GM18502 (cell line): ENCODE data around the gene SH2B2.
"Not testable (repeated sequence)": the region's sequence is repeated elsewhere in the genome, so short reads cannot be mapped to it uniquely, and the experiment has no call there.

Source experiments
- ATAC-seq: cut with Tn5 transposase; IDR thresholded peaks from one replicate; pipeline ENCODE4 v1.9.1; 2021; ENCODE audit warnings: mild to moderate bottlenecking; ENCODE audit not compliant: unreplicated experiment, poor library complexity

Gene SH2B2

GRCh38 chr7:102284891-102285539 is 1.7 kb upstream of the SH2B2 start:
- no peak for ATAC-seq

- ATAC-seq = no peak
Observed at GRCh38 chr7:102285540-102286236, 980 bp upstream of the SH2B2 start.

- ATAC-seq = no peak
Observed at GRCh38 chr7:102287111-102287980, 678 bp downstream of the SH2B2 start.

DNA sequence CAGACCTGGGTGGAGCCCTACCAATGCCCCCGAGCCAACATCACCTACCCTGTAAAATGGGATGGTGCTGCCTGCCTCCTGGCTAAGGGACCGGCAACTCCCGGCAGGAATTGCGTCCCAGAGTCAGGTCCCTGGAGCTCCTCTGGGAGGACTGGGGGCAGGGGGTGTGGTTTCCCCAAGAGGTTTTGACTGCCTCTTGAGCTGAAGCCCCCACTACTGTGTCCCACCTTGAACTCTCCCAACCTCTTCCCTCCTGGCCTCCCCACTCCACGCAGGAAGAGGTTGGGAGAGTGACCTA is 1.3 kb downstream of the SH2B2 start:
- no peak for ATAC-seq

DNA sequence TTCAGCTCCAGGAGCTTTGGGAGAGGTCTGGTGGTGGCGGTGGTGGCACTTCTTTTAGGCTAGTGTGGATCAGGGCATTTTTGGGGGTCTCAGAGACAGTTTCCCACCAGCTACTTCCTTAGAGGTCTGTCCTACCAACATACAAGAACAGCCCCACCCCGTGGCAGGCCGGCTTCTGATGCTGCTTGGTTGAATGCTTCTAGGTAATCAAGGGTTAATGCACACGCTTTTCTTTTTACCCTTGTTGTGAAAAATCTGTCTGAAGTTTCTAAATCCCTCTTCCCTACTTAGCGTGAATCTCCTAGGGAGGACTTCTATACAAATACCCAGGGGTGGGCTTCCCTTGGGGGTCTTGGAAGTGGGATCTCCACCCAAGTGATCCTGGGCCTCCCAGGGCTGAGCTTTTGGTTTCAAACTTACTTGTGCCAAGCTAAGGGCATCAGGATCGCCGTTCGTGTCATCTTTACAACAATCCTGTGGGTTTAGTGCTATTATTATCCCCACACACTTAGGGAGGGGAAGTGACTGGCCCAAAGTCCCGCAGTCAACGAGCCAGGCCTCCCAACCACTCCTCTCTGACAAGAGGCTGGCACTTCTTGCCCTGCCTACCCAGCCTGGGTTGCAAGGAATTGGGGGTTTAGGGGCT is 1.7 kb downstream of the SH2B2 start:
- no peak for ATAC-seq

DNA sequence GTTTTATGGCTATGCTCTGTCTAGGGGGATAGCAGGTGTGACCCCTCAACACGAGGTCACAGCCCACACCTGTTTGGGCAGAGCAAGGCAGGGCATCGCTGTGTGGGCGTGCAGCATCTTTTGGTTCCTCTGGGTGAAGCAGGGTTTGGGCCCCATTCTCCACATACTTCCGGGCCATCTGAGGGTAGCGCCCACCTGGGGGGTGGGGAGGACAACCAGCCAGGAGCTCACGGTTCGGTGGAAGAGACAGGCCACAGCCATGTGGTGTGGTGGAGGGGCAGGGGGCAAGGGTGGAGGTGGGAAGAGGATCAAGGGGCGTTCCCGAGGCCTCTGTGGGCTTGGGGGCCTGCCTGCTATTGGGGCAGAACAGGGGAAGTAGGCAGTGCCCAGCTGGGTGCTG is 2.4 kb downstream of the SH2B2 start:
- ATAC-seq = no peak

DNA sequence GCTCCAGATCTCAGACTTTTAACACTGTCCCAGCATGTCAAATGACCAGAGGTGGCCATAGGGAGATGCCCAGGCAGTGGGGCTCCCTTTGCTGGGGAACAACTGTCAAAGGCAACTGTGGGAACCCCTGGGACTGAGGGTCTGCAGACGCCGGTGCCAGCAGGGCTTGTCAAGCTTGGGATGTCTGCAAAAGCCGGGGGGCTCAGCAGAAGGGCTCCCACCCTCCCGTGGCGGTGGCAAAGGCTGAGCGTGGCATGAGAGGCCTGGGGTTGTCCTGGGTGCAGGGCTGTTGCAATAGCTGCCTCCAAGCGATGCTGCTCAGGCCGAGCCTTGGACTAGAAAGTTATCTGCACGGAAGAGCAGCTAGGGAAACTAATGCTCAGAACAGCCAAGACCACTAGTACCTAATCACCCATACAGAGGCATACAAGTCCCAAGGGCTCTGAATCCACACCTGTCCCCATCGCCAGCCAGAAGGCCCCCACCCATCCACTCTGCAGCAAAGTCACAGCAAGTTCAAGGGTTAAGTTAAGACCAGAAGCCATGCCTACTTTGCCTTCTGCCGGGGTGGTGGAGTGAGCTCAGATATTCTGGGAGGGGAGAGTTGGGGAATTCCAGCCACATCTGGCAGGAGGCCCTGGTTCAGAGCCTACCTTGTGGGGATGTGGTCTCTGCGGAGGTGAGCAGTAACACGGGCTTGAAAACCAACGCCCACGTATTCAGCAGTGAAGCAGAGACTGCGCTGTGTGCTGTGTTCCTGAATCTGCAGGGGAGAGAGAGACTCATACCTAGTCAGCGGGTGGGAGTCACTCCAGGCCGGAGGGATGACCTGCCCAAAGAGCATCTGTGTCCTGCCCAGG is 4.6 kb downstream of the SH2B2 start:
- peak; percentile 62 for ATAC-seq

DNA sequence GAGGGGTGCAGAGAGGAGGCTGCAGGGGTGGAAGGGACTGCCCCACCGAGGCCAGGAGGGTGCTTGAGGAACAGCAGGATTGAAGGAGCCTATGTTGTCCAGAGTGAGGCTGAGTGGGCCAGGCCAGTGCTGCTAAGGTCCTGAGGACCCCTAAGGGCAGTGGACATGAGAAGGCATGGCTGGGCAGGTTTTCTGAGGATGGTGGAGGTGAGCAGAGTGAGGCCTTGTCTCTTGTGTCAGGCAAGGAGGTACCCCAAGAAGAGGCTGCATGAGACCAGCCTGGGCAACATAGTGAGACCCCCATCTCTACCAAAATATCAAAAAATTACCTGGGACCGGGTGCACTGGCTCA is 5.2 kb downstream of the SH2B2 start:
- no peak for ATAC-seq

DNA sequence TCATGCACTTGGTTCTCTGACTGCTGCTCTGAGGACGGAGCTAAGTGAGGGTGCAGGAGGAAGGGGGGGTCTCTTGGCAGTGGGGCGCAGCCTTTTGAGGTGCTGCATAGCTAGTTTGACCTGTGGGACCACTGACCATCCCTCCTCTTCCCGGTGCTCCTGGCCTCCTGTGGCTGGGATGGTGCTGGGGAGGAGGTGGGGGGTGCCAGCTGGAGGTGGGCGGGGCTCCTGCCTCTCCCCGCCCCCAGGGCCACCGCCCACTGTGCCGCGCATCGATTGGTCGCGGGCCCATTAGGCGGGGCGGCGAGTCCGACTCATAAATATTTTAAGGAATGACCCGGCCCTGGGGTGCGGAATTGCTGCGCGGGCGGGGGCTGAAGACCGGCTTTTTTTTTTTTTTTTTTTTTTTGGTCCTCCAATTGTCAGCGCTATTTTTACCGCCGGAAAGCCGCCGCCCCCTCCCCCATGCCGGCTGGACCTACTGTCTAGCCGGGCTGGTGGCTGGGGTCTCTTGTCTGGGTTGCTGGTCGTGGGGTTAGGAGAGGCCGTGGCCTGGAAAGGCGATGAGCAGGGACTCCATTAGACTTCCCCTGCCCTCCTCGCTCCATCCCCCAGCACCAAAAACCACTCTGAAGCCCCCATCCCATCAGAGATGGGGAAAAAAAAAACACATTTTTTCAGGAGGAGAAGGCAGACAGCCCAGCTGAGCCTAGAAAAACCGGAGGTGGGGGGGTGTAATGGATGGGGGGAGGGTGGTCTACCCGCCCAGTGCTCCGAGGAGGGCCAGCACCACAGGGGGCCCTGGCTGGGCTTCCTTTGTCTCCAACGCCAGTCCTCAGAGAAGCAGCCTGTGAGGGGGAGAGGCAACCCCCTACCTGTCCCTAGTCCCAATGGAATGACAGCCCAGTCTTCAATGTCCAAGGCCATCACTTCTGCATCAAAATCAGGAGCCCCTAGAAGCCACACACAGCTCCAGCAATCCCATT is 6.4 kb downstream of the SH2B2 start:
- no peak for ATAC-seq

GRCh38 chr7:102294589-102294988 is 7.9 kb downstream of the SH2B2 start:
- no peak for ATAC-seq

DNA sequence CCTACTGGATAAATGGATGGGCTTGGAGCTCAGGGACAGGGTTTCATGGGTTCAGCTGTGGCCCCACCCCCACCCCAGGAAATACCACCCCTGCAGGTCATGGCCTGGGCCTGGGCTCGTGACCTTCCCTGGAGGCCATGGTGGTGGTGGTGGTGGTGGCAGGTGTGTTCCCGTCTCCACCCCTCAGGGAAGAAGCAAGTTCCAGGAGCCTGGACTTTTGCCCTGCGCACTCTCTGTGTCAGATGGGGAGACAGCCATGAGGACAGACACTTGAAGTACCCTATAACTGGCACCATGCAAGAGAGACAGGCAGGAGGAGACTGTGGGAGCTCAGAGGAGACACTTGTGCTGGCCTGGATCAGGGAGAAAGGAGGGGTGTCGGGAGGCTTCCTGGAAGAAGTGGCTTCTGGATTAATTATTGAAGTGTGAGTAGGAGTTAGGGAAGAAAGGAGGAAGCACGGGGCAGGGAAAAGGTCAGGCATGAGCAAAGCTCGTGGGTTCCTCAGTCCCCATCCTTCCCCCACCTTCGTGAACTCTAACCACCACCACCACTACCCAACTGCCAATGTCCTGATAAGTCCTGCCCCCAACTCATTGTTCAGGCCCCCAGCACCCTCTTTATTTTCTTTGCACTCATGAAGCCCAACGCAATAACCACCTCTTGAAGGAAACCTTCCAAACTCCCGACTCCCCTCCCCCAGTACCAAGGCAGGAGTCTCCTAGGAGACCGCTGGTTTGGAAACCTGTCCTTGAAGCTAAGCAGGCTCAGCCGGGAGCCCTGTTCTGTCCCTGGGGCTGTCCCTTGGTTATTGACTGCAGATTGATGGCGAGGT is 8.9 kb downstream of the SH2B2 start:
- no peak for ATAC-seq

DNA sequence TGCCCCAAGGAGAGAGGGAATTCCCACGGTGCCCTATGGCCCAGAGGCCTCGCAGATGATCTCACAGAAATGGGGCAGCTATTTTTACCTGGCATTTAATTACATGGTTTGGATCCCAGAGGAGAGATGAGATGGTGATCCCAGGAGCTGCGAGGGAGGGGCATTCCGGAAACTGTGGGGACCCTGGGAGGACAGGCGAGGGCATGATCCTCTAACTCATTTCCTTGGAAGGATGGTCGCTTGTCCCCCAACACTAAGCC is 9.4 kb downstream of the SH2B2 start:
- no peak for ATAC-seq

- ATAC-seq = no peak
Observed at GRCh38 chr7:102296514-102296913, 9.8 kb downstream of the SH2B2 start.

GRCh38 chr7:102297487-102298218 is 11.0 kb downstream of the SH2B2 start:
- no peak for ATAC-seq

- no peak for ATAC-seq
Observed at GRCh38 chr7:102300643-102301221, 14.1 kb downstream of the SH2B2 start.

DNA sequence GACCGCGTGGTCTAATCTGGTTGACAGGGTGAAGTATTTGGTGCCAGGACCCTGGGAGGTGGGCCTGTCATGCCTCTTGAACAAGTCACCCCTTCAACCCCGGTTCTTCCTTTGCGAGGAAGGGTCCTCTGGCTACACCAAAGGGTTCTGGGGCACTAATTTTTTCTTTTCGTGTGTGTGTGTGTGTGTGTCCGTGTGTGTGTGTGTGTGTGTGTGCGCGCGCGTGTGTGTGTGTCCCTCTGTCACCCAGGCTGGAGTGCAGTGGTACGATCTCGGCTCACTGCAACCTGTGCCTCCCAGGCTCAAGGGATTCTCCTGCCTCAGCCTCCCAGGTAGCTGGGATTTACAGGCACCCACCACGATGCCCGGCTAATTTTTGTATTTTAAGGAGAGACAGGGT is 14.7 kb downstream of the SH2B2 start:
- not testable (repeated sequence) for ATAC-seq

DNA sequence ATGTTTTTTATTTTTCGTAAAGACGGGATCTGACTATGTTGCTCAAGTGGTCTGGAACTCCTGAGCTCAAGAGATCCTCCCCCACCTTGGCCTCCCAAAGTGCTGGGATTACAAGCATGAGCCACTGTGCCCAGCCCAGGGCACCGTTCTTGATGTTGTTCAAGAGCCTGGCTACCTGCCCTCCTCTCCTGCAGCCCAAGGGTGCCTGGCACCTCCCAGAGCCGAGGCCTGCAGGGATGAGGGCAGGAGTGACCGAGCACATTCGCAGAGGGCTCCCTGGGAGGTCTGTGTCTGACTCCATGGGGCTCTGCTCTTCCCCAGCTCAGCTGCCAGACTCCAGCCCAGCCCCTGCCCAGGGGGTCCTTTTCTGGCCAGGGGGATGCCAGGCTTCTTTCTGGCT is 15.4 kb downstream of the SH2B2 start:
- ATAC-seq = no peak
